Ecto neural progenitor cell (in vitro differentiated cells): ENCODE results near the gene GPR35.

ENCODE experiments used
- DNase-seq: peaks from one replicate; pipeline ENCODE4 v3.0.0-alpha.2; 2018; ENCODE audit warnings: low spot score

GPR35 gene

DNA sequence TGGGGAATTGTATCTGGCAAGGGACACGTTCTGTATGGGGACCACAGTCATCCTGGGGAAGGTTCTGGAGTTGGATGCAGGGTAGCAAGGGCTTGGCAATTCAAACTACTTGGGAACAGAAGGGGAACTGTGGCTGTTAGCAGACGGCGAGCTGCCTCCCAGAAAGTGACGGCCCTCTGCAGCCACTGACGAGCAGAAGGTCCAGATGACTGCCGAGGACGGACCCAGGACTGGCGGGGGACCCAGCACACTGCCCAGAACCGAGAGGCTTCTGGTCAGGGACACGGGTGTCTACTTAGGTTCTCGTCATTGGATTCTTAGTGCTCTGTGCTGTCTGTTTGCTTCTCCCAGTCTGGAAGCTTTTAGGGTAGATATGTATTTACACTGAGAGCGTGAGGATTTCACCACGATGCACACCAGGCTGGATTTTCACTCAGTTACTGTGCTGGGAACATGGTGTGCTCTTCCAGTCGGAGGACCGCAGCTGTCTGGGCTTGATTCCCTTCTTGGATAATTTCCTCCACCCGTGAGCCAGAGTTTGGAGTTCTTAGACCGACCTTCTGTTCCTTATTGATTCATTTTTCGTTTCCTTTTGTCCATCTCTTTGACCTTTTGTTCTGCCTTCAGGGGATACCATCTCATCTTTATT, 13.4 kb downstream of the GPR35 start:
- DNase-seq: peak; percentile 35

- DNase-seq: no peak
Measured at GRCh38 chr2:240639566-240639965, 14.3 kb downstream of the GPR35 start.

- peak; percentile 76 for DNase-seq
Measured at GRCh38 chr2:240640939-240641338, 15.7 kb downstream of the GPR35 start.

GRCh38 chr2:240642061-240642805, 17.0 kb downstream of the GPR35 start:
- peak; percentile 43 for DNase-seq

- peak; percentile 46 for DNase-seq
Measured at GRCh38 chr2:240642806-240643092, 17.5 kb downstream of the GPR35 start.

DNA sequence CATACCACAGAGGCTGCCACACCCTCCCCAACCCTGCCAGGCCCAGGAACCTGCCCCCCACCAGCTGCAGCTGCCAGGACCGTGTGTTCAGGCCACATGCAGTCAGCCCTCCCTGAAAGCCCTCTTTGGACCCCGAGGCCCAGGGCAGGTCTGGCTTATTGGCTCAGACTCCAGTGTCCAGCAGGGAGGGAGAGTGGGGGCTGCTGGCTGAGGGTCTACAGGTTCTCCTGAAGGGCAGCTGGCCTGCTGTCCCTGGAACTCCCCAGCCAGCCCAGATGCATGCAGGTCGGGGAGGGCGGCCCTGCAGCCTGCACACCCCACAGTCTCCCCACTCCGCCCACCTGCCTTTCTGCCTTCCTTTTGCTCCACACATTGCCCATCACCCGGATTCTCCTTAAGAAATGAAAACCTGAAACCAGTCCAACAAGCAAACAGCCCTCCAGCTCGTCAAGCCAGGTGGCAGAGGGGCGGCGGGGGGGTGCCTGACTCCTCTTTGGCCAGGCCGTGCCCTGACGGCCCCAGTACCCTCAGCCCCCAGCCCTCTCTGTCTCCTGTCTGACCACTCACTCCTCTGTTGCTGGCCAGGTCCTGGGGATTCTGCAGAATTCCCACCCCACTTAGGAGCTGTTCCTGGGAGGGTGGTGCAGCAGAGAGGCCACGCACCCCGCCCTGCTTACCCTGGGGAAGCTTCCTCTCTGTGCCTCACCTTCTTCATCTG, 18.0 kb downstream of the GPR35 start:
- peak; percentile 41 for DNase-seq

- peak; percentile 43 for DNase-seq
Measured at GRCh38 chr2:240643811-240644150, 18.5 kb downstream of the GPR35 start.

DNA sequence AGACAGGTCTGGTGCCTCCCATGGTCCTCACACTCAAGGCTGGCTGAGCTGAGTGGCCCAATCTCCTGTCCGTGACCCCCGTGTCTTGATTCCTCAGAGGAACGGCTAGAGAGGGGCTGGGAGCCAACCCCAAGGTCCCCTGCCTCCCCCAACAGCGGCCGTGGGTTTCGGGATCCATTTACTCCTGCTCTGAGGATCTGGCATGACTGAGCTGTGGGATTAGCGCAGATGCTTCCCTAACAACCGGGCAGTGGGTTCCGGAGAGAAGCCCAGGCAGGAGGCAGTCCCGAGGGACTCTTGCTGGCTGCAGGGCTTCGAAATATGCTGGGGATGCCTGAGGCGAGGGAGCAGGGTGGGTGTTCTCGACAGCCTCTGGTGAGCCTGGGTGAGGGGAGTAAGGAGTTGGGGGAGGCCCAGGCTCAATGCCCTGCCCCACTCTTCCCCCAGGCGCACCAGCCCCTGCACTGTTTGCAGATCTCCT, 18.9 kb downstream of the GPR35 start:
- DNase-seq: no peak

DNA sequence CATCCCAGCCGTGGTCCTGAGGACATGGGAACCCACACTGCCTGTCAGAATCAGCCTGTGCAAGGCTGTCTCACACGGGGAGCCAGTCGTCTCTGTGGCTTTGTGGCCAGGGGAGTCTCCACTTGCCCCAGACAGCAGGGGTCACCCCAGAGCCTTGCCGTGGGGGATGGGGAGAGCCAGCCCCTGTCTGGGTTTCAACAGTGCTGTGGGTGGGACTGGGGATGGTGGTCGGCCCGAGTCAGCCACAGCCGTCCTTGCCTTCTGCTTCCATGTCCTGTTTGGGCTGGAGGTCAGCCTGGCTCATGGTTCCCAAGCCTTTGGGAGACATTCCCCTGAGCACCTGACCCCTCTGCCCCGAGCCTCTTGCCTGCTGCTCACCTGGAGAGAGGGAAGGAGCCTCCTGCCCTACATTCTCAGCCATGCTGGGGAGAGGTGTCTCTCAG, 19.6 kb downstream of the GPR35 start:
- DNase-seq: peak; percentile 46

DNA sequence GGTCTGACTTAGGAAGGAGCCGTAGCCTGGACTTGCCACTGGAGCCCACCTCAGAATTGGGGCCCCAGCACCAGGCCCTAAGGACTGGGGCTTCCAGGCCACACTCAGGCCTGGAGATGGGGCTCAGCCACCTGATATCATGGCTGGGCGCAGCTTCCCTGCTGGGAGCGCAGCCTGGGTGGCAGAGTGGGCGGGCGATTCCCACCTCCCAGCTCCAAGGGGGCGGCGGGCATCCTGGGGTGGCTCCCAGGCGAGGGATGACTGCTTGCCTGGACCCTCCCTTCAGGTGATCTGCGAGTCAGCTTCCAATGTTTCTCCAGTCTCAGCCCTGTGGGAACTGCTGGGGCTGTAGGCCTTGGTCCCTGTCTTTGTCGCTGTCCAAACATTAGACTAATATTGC, 20.1 kb downstream of the GPR35 start:
- peak; percentile 29 for DNase-seq

DNA sequence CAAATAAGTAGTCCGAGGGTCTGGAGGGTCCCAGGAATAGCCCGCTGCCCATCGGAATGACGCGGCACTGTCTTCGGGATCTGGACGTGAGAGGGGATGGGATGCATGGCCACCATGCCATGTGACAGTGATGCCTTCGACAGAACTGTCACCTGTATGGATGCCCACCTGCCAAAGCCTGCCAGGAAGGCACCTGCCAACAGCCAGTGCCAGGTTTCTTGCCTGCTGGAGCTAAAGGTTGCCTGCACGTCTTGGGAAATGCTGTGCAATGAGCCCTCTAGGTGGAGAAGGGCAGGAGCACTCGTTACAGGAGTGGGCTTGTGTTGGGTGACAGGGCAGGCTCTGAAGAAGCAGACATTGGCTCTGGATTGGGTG, 20.5 kb downstream of the GPR35 start:
- peak; percentile 33 for DNase-seq

- DNase-seq: peak; percentile 41
Measured at GRCh38 chr2:240646176-240646899, 21.1 kb downstream of the GPR35 start.

GRCh38 chr2:240646900-240647502, 21.7 kb downstream of the GPR35 start:
- DNase-seq: peak; percentile 37

GRCh38 chr2:240647503-240648154, 22.3 kb downstream of the GPR35 start:
- peak; percentile 47 for DNase-seq

- DNase-seq: peak; percentile 45
Measured at GRCh38 chr2:240648155-240648649, 22.9 kb downstream of the GPR35 start.

- peak; percentile 46 for DNase-seq
Measured at GRCh38 chr2:240648650-240649275, 23.5 kb downstream of the GPR35 start.

- DNase-seq: peak; percentile 44
Measured at GRCh38 chr2:240649331-240649730, 24.1 kb downstream of the GPR35 start.

- DNase-seq: peak; percentile 24
Measured at GRCh38 chr2:240650254-240650965, 25.1 kb downstream of the GPR35 start.

- peak; percentile 10 for DNase-seq
Measured at GRCh38 chr2:240651185-240651584, 25.9 kb downstream of the GPR35 start.
